ENCODE data around the gene ARRDC2.
A peak's percentile ranks its signal among the peaks of the same experiment; 100 is the strongest.
"Not testable (repeated sequence)": the region's sequence is repeated elsewhere in the genome, so short reads cannot be mapped to it uniquely, and the experiment has no call there.

The ARRDC2 gene

GRCh38 chr19:18017275-18018083, 9.5 kb downstream of the ARRDC2 start:
- no peak for DNase-seq

GRCh38 chr19:18020212-18021085, 12.5 kb downstream of the ARRDC2 start:
- DNase-seq: no peak

GRCh38 chr19:18021121-18021755, 13.3 kb downstream of the ARRDC2 start:
- no peak for DNase-seq

GRCh38 chr19:18023622-18024251, 15.8 kb downstream of the ARRDC2 start:
- DNase-seq: peak; percentile 55

- no peak for DNase-seq
These were observed 19.2 kb downstream of the ARRDC2 start for GRCh38 chr19:18027151-18027550.

- peak; percentile 87 for DNase-seq
These were observed 21.8 kb downstream of the ARRDC2 start for GRCh38 chr19:18029617-18030338.

- not testable (repeated sequence) for DNase-seq
These were observed 23.4 kb downstream of the ARRDC2 start for GRCh38 chr19:18031401-18031800.

- DNase-seq: not testable (repeated sequence)
These were observed 24.1 kb downstream of the ARRDC2 start for GRCh38 chr19:18032102-18032501.

GRCh38 chr19:18041054-18041453, 33.1 kb downstream of the ARRDC2 start:
- DNase-seq: no peak

- DNase-seq: no peak
These were observed 35.7 kb downstream of the ARRDC2 start for GRCh38 chr19:18043676-18044075.

GRCh38 chr19:18044825-18045304, 36.9 kb downstream of the ARRDC2 start:
- peak; percentile 96 for DNase-seq

GRCh38 chr19:18045307-18046050, 37.5 kb downstream of the ARRDC2 start:
- peak; percentile 42 for DNase-seq

GRCh38 chr19:18046059-18046718, 38.2 kb downstream of the ARRDC2 start:
- peak; percentile 38 for DNase-seq

- DNase-seq: no peak
These were observed 41.4 kb downstream of the ARRDC2 start for GRCh38 chr19:18049385-18049784.

GRCh38 chr19:18051887-18052286, 43.9 kb downstream of the ARRDC2 start:
- DNase-seq: no peak

- DNase-seq: no peak
These were observed 45.7 kb downstream of the ARRDC2 start for GRCh38 chr19:18053576-18054219.

- no peak for DNase-seq
These were observed 48.0 kb downstream of the ARRDC2 start for GRCh38 chr19:18055967-18056366.

- peak; percentile 27 for DNase-seq
These were observed 49.6 kb downstream of the ARRDC2 start for GRCh38 chr19:18057557-18057956.

- DNase-seq: peak; percentile 75
These were observed 50.4 kb downstream of the ARRDC2 start for GRCh38 chr19:18058208-18059009.
